ENCODE data around the gene STRA6. TPM values are rescaled to one million over a fixed set of nuclear protein-coding genes. Genes with fewer than 3 reads are reported as not detected.

The STRA6 gene
- total and polyA plus RNA-seq, 2 of the 8 experiments (the other 6 are each of a cell fraction or from before 2014, with no cell fraction given) = 9.3 to 14.5 TPM

GRCh38 chr15:74157868-74158827 is 44.4 kb downstream of the STRA6 start (continued):
- TF ChIP-seq ATF2 (IDR thresholded peaks at IDR 0.05; ENCODE audit: low read length) = no peak

Measured in H1 (cell line).